Measurements from ENCODE around the gene CECR2. TPM values are rescaled to one million over a fixed set of nuclear protein-coding genes. Genes with fewer than 3 reads are reported as not detected.

The CECR2 gene
- total RNA-seq, 1 experiment from 2014 or later = 3.6 TPM

DNA sequence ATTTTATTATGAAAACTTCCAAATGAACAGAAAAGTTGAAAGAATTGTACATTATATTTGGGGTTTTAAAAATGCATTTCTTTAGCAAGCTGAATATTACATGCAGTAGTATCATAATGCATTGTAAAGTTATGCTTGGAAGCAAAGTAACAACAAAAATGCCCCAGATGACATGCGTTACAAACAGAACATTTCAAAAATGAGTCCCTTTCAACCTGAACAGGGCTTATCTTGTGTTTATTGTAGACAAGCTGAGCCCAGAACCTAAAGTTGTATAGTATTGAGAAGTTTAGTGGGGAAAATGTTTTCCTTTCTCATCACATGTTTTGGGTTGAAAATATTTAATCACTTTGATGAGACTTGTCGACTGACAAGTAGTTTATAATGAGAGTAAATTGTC, 68.8 kb downstream of the CECR2 start:
- no peak for DNase-seq (ENCODE audit: low read depth, low spot score)
- no peaks in the 10 kb centered on the region for H3K9me3 ChIP-seq (ENCODE audit: control insufficient read depth, insufficient read depth, low read depth, low read length)
- H3K27me3 ChIP-seq (ENCODE audit: control insufficient read depth, insufficient read depth, low read length) = no peaks in the 10 kb centered on the region
- no peak for ATAC-seq
- BruUV-seq (replicated peaks) = no TSS peak
- H3K36me3 ChIP-seq (ENCODE audit: control insufficient read depth, insufficient read depth, low read length) = no peaks in the 10 kb centered on the region
- H3K4me1 ChIP-seq (ENCODE audit: control insufficient read depth, insufficient read depth, low read length) = no peaks in the 10 kb centered on the region
- CTCF ChIA-PET = interaction anchor here (0.5 kb wide), 1 partner anchor 9 kb away, joined by 4 read pairs; no protein-coding TSS in a partner anchor
- H3K27ac ChIP-seq (ENCODE audit: low read length) = no peak overlapping the region
- TF ChIP-seq SIN3A (IDR thresholded peaks at IDR 0.05; ENCODE audit: borderline replicate concordance, insufficient read depth, low read depth, low read length) = no peak
- TF ChIP-seq CTCF (IDR thresholded peaks at IDR 0.05) = no peak
- no peak for TF ChIP-seq TCF7L2 (IDR thresholded peaks at IDR 0.05; ENCODE audit: low read depth, low read length)
- no peak for TF ChIP-seq POLR2AphosphoS5 (IDR thresholded peaks at IDR 0.05; ENCODE audit: low read depth, low read length)
- TF ChIP-seq REST (IDR thresholded peaks at IDR 0.05; ENCODE audit: insufficient read depth in 1 of 2, low read depth in 2 of 2, low read length in 1 of 2) = no peak
- no peak overlapping the region for H3K4me3 ChIP-seq (ENCODE audit: low read depth in 2 of 2, low read length in 2 of 2)
- intact Hi-C loops (cut with micrococcal nuclease; ENCODE audit: unreplicated experiment) (no loop called here), in situ Hi-C loops (cut with HindIII; ENCODE audit: low pct_unique_long_range_greater_than_20kb, low sequenced_read_pairs) (no loop called here)
- POLR2A ChIA-PET = no interaction called here

GRCh38 chr22:17441326-17441725, 72.1 kb downstream of the CECR2 start:
- H3K4me3 ChIP-seq (ENCODE audit: low read depth in 2 of 2, low read length in 2 of 2) = no peak overlapping the region
- CTCF ChIA-PET = no interaction called here
- ATAC-seq (no peak), DNase-seq (ENCODE audit: low read depth, low spot score) (no peak)
- H3K4me1 ChIP-seq (ENCODE audit: control insufficient read depth, insufficient read depth, low read length) = no peaks in the 10 kb centered on the region
- no peak for TF ChIP-seq SIN3A (IDR thresholded peaks at IDR 0.05; ENCODE audit: borderline replicate concordance, insufficient read depth, low read depth, low read length)
- no peak for TF ChIP-seq TCF7L2 (IDR thresholded peaks at IDR 0.05; ENCODE audit: low read depth, low read length)
- no peak for TF ChIP-seq POLR2AphosphoS5 (IDR thresholded peaks at IDR 0.05; ENCODE audit: low read depth, low read length)
- no peak for TF ChIP-seq REST (IDR thresholded peaks at IDR 0.05; ENCODE audit: insufficient read depth in 1 of 2, low read depth in 2 of 2, low read length in 1 of 2)
- TF ChIP-seq CTCF (IDR thresholded peaks at IDR 0.05) = no peak
- in situ Hi-C loops (cut with HindIII; ENCODE audit: low pct_unique_long_range_greater_than_20kb, low sequenced_read_pairs) = no loop called here
- intact Hi-C loops (cut with micrococcal nuclease; ENCODE audit: unreplicated experiment) = no loop called here
- no peaks in the 10 kb centered on the region for H3K27me3 ChIP-seq (ENCODE audit: control insufficient read depth, insufficient read depth, low read length)
- no TSS peak for BruUV-seq (replicated peaks)
- H3K27ac ChIP-seq (ENCODE audit: low read length) = no peak overlapping the region
- no peaks in the 10 kb centered on the region for H3K36me3 ChIP-seq (ENCODE audit: control insufficient read depth, insufficient read depth, low read length)
- POLR2A ChIA-PET = no interaction called here
- H3K9me3 ChIP-seq (ENCODE audit: control insufficient read depth, insufficient read depth, low read depth, low read length) = no peaks in the 10 kb centered on the region
